Activated T-cell treated with anti-CD3 and anti-CD28 coated beads, Interleukin-2, amount 50 U/mL, for 4 hours (primary cell): ENCODE results near the gene NOL12. TPM values are rescaled to one million over a fixed set of nuclear protein-coding genes. Genes with fewer than 3 reads are reported as not detected.

Experiments used
- ATAC-seq, 2 donors: fragments of 200-7000 bp; cut with Tn5 transposase; one replicate each; pipeline ENCODE4 v1.10.0; 2021
- DNase-seq: peaks from one replicate; pipeline ENCODE4 v3.0.0-alpha.2; 2020
- H3K27me3 Mint-ChIP-seq: one replicate; pipeline ENCODE4 v1.8.0; 2021; ENCODE audit warnings: low read depth, mixed read lengths
- H3K36me3 Mint-ChIP-seq: one replicate; pipeline ENCODE4 v1.8.0; 2022; ENCODE audit warnings: mixed read lengths; ENCODE audit not compliant: insufficient read depth
- H3K4me1 Mint-ChIP-seq: one replicate; pipeline ENCODE4 v1.8.0; 2021; ENCODE audit warnings: low read depth, mixed read lengths
- H3K4me3 Mint-ChIP-seq: one replicate; pipeline ENCODE4 v1.8.0; 2021; ENCODE audit warnings: mild to moderate bottlenecking, moderate library complexity, mixed read lengths
- H3K9me3 Mint-ChIP-seq: one replicate; pipeline ENCODE4 v1.8.0; 2021; ENCODE audit warnings: mixed read lengths
- total RNA-seq, 3 donors: library from RNA; stranded (reverse); gene quantifications; one replicate each; pipeline ENCODE4 v1.2.1, GENCODE V29; 2021

NOL12 gene
- 10 to 100 TPM; 58.7 to 66.4 (median 65.2) TPM for total RNA-seq

- Mint-ChIP-seq H3K9me3 (no peaks in the 10 kb centered on the region), H3K4me1 (peaks cover 30% of the 10 kb centered on the region), H3K36me3 (peaks cover 15% of the 10 kb centered on the region), H3K4me3 (peak within 1 kb of the TSS; percentile 98), H3K27me3 (no peaks in the 10 kb centered on the region)
- peak; percentile 92 to 95 for ATAC-seq
- DNase-seq, result peak; percentile 69
Measured at GRCh38 chr22:37686002-37686982, at the start of gene NOL12. NOL12 (plus strand) TSS chr22:37686343; CDS start chr22:37686393, 50 bp downstream.

GRCh38 chr22:37636949-37637273 is 49.2 kb upstream of the NOL12 start:
- H3K4me3 Mint-ChIP-seq, result no peak overlapping the region

GRCh38 chr22:37638391-37639069 is 47.6 kb upstream of the NOL12 start:
- Mint-ChIP-seq H3K36me3 (peaks cover 5% of the 10 kb centered on the region), H3K4me3 (peak overlapping the region; percentile 94), H3K9me3 (no peaks in the 10 kb centered on the region), H3K27me3 (no peaks in the 10 kb centered on the region), H3K4me1 (peaks cover 78% of the 10 kb centered on the region)
- no peak for DNase-seq
- ATAC-seq, result peak; percentile 4 to 5

More at GRCh38 chr22:37636949-37637273, 49.2 kb upstream of the NOL12 start:
- no peak for DNase-seq
- H3K27me3 Mint-ChIP-seq, result no peaks in the 10 kb centered on the region
- no peaks in the 10 kb centered on the region for H3K36me3 Mint-ChIP-seq
- H3K9me3 Mint-ChIP-seq, result no peaks in the 10 kb centered on the region
- H3K4me1 Mint-ChIP-seq, result peaks cover 74% of the 10 kb centered on the region
- no peak for ATAC-seq

- Mint-ChIP-seq H3K36me3 (peaks cover 5% of the 10 kb centered on the region), H3K4me3 (peak within 1 kb of the TSS; percentile 94), H3K9me3 (no peaks in the 10 kb centered on the region)
Measured at GRCh38 chr22:37639070-37639760, 46.9 kb upstream of the NOL12 start, which contains the start of gene SH3BP1. SH3BP1 (plus strand) TSS chr22:37639669; CDS start chr22:37639788, 119 bp downstream.

GRCh38 chr22:37639771-37640590 is 46.2 kb upstream of the NOL12 start:
- Mint-ChIP-seq H3K4me1 (peaks cover 69% of the 10 kb centered on the region), H3K9me3 (no peaks in the 10 kb centered on the region), H3K27me3 (no peaks in the 10 kb centered on the region), H3K4me3 (peak overlapping the region; percentile 94), H3K36me3 (peaks cover 7% of the 10 kb centered on the region)
- ATAC-seq, result peak; percentile 11 to 13
- DNase-seq, result no peak

More at GRCh38 chr22:37639070-37639760, 46.9 kb upstream of the NOL12 start, which contains the start of gene SH3BP1:
- no peaks in the 10 kb centered on the region for H3K27me3 Mint-ChIP-seq
- H3K4me1 Mint-ChIP-seq, result peaks cover 76% of the 10 kb centered on the region
- peak; percentile 51 to 56 for ATAC-seq
- peak; percentile 36 for DNase-seq

- H3K27me3 Mint-ChIP-seq, result no peaks in the 10 kb centered on the region
- H3K4me1 Mint-ChIP-seq, result peaks cover 60% of the 10 kb centered on the region
- H3K9me3 Mint-ChIP-seq, result no peaks in the 10 kb centered on the region
- H3K4me3 Mint-ChIP-seq, result peak overlapping the region; percentile 94
- DNase-seq, result no peak
- peaks cover 7% of the 10 kb centered on the region for H3K36me3 Mint-ChIP-seq
- no peak for ATAC-seq
Measured at GRCh38 chr22:37640591-37641560, 45.3 kb upstream of the NOL12 start.

- peaks cover 56% of the 10 kb centered on the region for H3K4me1 Mint-ChIP-seq
- H3K9me3 Mint-ChIP-seq, result no peaks in the 10 kb centered on the region
- no peaks in the 10 kb centered on the region for H3K27me3 Mint-ChIP-seq
- peaks cover 9% of the 10 kb centered on the region for H3K36me3 Mint-ChIP-seq
- ATAC-seq (no peak), DNase-seq (no peak)
- peak overlapping the region; percentile 94 for H3K4me3 Mint-ChIP-seq
Measured at GRCh38 chr22:37641561-37641949, 44.6 kb upstream of the NOL12 start.

- DNase-seq, result peak; percentile 90
- H3K4me1 Mint-ChIP-seq, result peaks cover 40% of the 10 kb centered on the region
- no peaks in the 10 kb centered on the region for H3K9me3 Mint-ChIP-seq
- H3K4me3 Mint-ChIP-seq, result peak overlapping the region; percentile 29
- no peaks in the 10 kb centered on the region for H3K27me3 Mint-ChIP-seq
- ATAC-seq, result peak; percentile 73 to 74
- H3K36me3 Mint-ChIP-seq, result peaks cover 16% of the 10 kb centered on the region
Measured at GRCh38 chr22:37643225-37643847, 42.8 kb upstream of the NOL12 start.

GRCh38 chr22:37647317-37647716 is 38.8 kb upstream of the NOL12 start:
- H3K9me3 Mint-ChIP-seq, result no peaks in the 10 kb centered on the region
- ATAC-seq, result no peak
- peaks cover 18% of the 10 kb centered on the region for H3K4me1 Mint-ChIP-seq
- H3K36me3 Mint-ChIP-seq, result peaks cover 23% of the 10 kb centered on the region
- H3K4me3 Mint-ChIP-seq, result no peak overlapping the region
- no peaks in the 10 kb centered on the region for H3K27me3 Mint-ChIP-seq
- no peak for DNase-seq

GRCh38 chr22:37647928-37648327 is 38.2 kb upstream of the NOL12 start:
- ATAC-seq (no peak), DNase-seq (no peak)
- peaks cover 23% of the 10 kb centered on the region for H3K36me3 Mint-ChIP-seq

GRCh38 chr22:37650463-37651136 is 35.5 kb upstream of the NOL12 start:
- Mint-ChIP-seq H3K4me1 (peaks cover 1% of the 10 kb centered on the region), H3K36me3 (peaks cover 15% of the 10 kb centered on the region), H3K4me3 (no peak overlapping the region), H3K9me3 (no peaks in the 10 kb centered on the region), H3K27me3 (no peaks in the 10 kb centered on the region)
- ATAC-seq (no peak), DNase-seq (no peak)

More at GRCh38 chr22:37647928-37648327, 38.2 kb upstream of the NOL12 start:
- Mint-ChIP-seq H3K9me3 (no peaks in the 10 kb centered on the region), H3K4me3 (no peak overlapping the region), H3K4me1 (peaks cover 12% of the 10 kb centered on the region), H3K27me3 (no peaks in the 10 kb centered on the region)
